ENCODE data around the gene LRP1B. TPM values are rescaled to one million over a fixed set of nuclear protein-coding genes. Genes with fewer than 3 reads are reported as not detected.

The LRP1B gene
- total RNA-seq, 1 experiment from 2014 or later = 0.21 TPM

GRCh38 chr2:141639809-141640208, 491.0 kb downstream of the LRP1B start:
- no peak for DNase-seq
- no TSS peak for BruUV-seq (replicated peaks)
- Mint-ChIP-seq H3K4me3 (ENCODE audit: low read depth, unreplicated experiment) (no peak overlapping the region), H3K9me3 (ENCODE audit: low read depth, unreplicated experiment) (peaks cover 2% of the 10 kb centered on the region), H3K4me1 (ENCODE audit: low read depth, unreplicated experiment) (no peaks in the 10 kb centered on the region), H3K27ac (ENCODE audit: unreplicated experiment) (no peak overlapping the region), H3K36me3 (ENCODE audit: insufficient read depth, unreplicated experiment) (no peaks in the 10 kb centered on the region), H3K27me3 (ENCODE audit: unreplicated experiment) (no peaks in the 10 kb centered on the region)
- TF ChIP-seq CTCF (IDR thresholded peaks at IDR 0.05; ENCODE audit: unreplicated experiment) = no peak
- CTCF ChIA-PET = no interaction called here
- intact Hi-C loops (cut with micrococcal nuclease; ENCODE audit: unreplicated experiment) = loop anchor here (1.0 kb wide), 1 partner anchor 25 kb away; no protein-coding TSS in a partner anchor

GRCh38 chr2:141633132-141633531, 497.7 kb downstream of the LRP1B start:
- TF ChIP-seq CTCF (IDR thresholded peaks at IDR 0.05; ENCODE audit: unreplicated experiment) = no peak
- BruUV-seq (replicated peaks) = no TSS peak
- no peaks in the 10 kb centered on the region for H3K36me3 Mint-ChIP-seq (ENCODE audit: insufficient read depth, unreplicated experiment)
- no peaks in the 10 kb centered on the region for H3K9me3 Mint-ChIP-seq (ENCODE audit: low read depth, unreplicated experiment)
- intact Hi-C loops (cut with micrococcal nuclease; ENCODE audit: unreplicated experiment) = no loop called here
- CTCF ChIA-PET = no interaction called here
- H3K4me3 Mint-ChIP-seq (ENCODE audit: low read depth, unreplicated experiment) = no peak overlapping the region
- no peaks in the 10 kb centered on the region for H3K27me3 Mint-ChIP-seq (ENCODE audit: unreplicated experiment)
- no peak for DNase-seq
- H3K4me1 Mint-ChIP-seq (ENCODE audit: low read depth, unreplicated experiment) = no peaks in the 10 kb centered on the region
- no peak overlapping the region for H3K27ac Mint-ChIP-seq (ENCODE audit: unreplicated experiment)

- TF ChIP-seq CTCF (IDR thresholded peaks at IDR 0.05; ENCODE audit: unreplicated experiment) = no peak
- H3K9me3 Mint-ChIP-seq (ENCODE audit: low read depth, unreplicated experiment) = no peaks in the 10 kb centered on the region
- CTCF ChIA-PET = no interaction called here
- H3K4me3 Mint-ChIP-seq (ENCODE audit: low read depth, unreplicated experiment) = no peak overlapping the region
- no peaks in the 10 kb centered on the region for H3K36me3 Mint-ChIP-seq (ENCODE audit: insufficient read depth, unreplicated experiment)
- DNase-seq = no peak
- H3K27ac Mint-ChIP-seq (ENCODE audit: unreplicated experiment) = no peak overlapping the region
- intact Hi-C loops (cut with micrococcal nuclease; ENCODE audit: unreplicated experiment) = no loop called here
- no TSS peak for BruUV-seq (replicated peaks)
- H3K4me1 Mint-ChIP-seq (ENCODE audit: low read depth, unreplicated experiment) = no peaks in the 10 kb centered on the region
- no peaks in the 10 kb centered on the region for H3K27me3 Mint-ChIP-seq (ENCODE audit: unreplicated experiment)
These were observed 500.3 kb downstream of the LRP1B start for GRCh38 chr2:141630407-141630930.

- BruUV-seq (replicated peaks) = no TSS peak
- no peaks in the 10 kb centered on the region for H3K36me3 Mint-ChIP-seq (ENCODE audit: insufficient read depth, unreplicated experiment)
- intact Hi-C loops (cut with micrococcal nuclease; ENCODE audit: unreplicated experiment) = no loop called here
These were observed 510.4 kb downstream of the LRP1B start for GRCh38 chr2:141620372-141620771.

More at GRCh38 chr2:141620372-141620771, 510.4 kb downstream of the LRP1B start:
- no peak for TF ChIP-seq CTCF (IDR thresholded peaks at IDR 0.05; ENCODE audit: unreplicated experiment)
- DNase-seq = no peak
- Mint-ChIP-seq H3K4me3 (ENCODE audit: low read depth, unreplicated experiment) (no peak overlapping the region), H3K27me3 (ENCODE audit: unreplicated experiment) (no peaks in the 10 kb centered on the region), H3K4me1 (ENCODE audit: low read depth, unreplicated experiment) (peaks cover 8% of the 10 kb centered on the region), H3K9me3 (ENCODE audit: low read depth, unreplicated experiment) (no peaks in the 10 kb centered on the region), H3K27ac (ENCODE audit: unreplicated experiment) (no peak overlapping the region)
- CTCF ChIA-PET = no interaction called here
